D721Med (cell line): ENCODE data around the gene AFAP1L2.

Source experiments
- DNase-seq: peaks from one replicate; pipeline ENCODE4 v3.0.0; 2011; ENCODE audit warnings: low spot score; ENCODE audit not compliant: insufficient read length
- FAIRE-seq: peaks from 2 replicates; lab custom pipeline; 2011; peaks lifted over from hg19 to GRCh38; lab: Jason Lieb, UNC
- TF ChIP-seq, protein P1 (sequence below): IDR thresholded peaks from 2 replicates; pipeline ENCODE4 v1.5.1; 2012; ENCODE audit warnings: mild to moderate bottlenecking, control low read depth; ENCODE audit not compliant: insufficient read depth; ENCODE audit errors: missing control alignments

AFAP1L2 gene, protein sequence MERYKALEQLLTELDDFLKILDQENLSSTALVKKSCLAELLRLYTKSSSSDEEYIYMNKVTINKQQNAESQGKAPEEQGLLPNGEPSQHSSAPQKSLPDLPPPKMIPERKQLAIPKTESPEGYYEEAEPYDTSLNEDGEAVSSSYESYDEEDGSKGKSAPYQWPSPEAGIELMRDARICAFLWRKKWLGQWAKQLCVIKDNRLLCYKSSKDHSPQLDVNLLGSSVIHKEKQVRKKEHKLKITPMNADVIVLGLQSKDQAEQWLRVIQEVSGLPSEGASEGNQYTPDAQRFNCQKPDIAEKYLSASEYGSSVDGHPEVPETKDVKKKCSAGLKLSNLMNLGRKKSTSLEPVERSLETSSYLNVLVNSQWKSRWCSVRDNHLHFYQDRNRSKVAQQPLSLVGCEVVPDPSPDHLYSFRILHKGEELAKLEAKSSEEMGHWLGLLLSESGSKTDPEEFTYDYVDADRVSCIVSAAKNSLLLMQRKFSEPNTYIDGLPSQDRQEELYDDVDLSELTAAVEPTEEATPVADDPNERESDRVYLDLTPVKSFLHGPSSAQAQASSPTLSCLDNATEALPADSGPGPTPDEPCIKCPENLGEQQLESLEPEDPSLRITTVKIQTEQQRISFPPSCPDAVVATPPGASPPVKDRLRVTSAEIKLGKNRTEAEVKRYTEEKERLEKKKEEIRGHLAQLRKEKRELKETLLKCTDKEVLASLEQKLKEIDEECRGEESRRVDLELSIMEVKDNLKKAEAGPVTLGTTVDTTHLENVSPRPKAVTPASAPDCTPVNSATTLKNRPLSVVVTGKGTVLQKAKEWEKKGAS

DNA sequence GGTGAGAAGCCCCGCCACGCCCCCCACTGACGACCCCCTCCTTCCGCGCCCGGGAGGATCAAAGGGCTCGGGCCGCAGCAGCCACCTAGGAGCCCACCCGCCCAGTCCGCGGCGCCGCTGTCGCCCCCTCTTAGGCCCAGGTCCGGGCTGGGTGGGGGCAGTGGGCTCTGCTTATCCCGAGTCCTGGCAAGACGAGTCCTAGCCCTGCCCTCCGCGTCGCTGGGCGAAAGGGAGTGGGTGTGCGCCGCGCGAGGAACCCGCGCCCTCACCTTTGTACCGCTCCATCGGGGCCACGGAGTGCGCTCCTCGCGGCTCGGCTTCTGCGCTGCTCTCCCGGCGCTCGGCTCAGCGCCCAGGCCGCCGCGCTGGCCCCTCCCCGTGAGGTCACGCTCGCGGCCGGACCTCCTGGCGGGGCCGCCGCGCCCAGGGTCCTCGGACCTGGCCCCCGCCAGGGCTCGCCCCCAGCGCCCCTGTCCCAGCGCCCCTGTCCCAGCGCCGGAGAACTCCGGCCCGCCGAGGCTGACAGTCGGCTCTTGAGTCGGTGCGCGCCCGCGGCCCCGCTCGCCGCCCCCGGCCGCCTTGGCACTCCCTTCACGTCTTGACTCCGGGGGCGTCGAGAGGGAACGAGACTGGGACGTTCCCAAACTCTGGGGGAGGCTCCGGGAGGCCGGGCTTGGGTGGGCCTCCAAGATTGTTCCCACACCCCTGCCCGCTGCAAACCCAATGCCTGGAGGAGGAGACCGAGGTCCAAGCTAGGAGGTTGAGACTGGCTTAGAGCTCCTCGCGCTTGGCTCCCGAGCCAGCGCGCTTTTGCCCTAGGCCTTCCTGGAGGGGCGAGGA is at the start of gene AFAP1L2:
Gene AFAP1L2, minus strand, starts transcription at position 332 of the 840 bp plus-strand sequence. Its CDS starts 47 bp downstream, at position 285.
- TF ChIP-seq, protein P1, sequence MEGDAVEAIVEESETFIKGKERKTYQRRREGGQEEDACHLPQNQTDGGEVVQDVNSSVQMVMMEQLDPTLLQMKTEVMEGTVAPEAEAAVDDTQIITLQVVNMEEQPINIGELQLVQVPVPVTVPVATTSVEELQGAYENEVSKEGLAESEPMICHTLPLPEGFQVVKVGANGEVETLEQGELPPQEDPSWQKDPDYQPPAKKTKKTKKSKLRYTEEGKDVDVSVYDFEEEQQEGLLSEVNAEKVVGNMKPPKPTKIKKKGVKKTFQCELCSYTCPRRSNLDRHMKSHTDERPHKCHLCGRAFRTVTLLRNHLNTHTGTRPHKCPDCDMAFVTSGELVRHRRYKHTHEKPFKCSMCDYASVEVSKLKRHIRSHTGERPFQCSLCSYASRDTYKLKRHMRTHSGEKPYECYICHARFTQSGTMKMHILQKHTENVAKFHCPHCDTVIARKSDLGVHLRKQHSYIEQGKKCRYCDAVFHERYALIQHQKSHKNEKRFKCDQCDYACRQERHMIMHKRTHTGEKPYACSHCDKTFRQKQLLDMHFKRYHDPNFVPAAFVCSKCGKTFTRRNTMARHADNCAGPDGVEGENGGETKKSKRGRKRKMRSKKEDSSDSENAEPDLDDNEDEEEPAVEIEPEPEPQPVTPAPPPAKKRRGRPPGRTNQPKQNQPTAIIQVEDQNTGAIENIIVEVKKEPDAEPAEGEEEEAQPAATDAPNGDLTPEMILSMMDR: no peak
- FAIRE-seq: no peak
- no peak for DNase-seq

DNA sequence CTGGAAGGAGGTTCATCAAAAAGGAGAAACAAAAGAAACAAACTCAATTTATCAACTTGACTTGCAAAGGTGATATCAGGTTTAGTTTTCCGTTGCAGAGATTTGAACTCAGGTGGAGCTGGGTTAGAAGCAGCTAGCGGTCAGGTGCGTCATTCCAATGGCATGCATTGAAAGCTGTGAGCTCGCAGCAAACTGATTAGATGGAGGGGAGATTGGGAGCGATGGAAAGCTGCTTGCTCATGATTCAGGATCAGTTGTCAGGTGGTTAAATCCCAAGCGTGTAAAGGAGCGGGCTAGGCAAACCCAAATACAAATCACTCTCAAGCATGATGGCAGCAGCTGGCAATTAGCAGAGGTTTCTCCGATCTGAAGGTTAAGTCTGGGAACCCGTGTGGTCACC is 49.3 kb upstream of the AFAP1L2 start:
- DNase-seq (no peak), FAIRE-seq (no peak)
- TF ChIP-seq, protein P1: no peak

DNA sequence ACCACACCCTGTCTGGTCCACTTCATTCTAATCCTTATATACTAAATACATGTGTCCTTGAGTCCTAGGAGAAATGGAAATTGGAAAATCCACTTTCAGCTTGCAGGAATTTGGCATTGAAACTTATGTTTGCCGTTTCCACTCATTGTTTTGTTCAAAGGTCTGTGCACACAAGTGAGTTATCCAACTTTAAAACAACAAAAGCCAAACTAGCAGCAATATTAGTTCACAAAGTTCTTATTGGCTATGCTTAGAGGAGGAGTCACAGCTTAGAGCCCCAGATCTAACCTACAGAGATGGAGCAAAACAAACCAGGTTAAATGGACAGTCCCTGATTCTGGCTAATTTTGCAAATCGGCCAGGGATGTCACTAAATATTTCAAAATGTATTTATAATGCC is 44.6 kb upstream of the AFAP1L2 start:
- no peak for FAIRE-seq
- DNase-seq: no peak
- TF ChIP-seq, protein P1: no peak

DNA sequence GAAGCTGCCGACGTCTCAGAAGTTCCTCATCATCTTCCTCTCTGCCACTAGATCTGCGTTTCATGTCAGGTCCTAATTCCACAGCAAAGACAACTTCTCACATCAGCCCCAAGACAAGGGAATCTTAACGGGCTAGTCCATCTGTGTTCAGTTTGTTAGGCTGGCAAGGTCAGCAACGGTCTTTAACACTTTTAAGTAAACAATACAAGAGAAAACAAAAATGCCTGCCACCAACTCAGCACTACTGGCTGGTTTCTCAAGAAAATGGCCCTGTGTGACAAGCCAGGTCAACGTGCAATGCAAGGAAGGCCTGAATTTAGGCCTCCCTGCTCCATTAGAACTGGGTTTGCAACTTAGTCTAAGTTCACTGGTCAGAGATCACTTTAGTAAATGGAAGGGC is 41.0 kb upstream of the AFAP1L2 start:
- no peak for DNase-seq
- no peak for FAIRE-seq
- TF ChIP-seq, protein P1: no peak

DNA sequence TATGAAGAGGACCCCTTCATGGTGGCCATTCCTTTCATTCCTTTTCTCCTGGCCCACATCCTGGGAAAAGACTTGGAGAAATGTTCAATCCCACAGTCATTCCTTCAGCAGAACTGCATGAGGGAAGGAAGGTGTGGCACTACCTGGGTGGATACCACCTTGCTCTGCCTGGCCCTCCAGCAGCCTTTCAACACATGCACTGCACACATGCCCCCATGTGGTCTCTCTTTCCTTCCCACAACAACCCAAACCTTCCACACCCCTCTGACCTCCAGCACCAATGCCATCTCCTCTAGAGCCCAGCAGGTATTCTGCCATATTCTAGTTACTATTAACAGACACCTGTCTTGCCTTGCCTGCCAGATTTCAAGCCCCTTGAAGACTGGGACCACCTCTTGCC is 40.5 kb upstream of the AFAP1L2 start:
- FAIRE-seq: no peak
- DNase-seq: no peak
- TF ChIP-seq, protein P1: no peak

DNA sequence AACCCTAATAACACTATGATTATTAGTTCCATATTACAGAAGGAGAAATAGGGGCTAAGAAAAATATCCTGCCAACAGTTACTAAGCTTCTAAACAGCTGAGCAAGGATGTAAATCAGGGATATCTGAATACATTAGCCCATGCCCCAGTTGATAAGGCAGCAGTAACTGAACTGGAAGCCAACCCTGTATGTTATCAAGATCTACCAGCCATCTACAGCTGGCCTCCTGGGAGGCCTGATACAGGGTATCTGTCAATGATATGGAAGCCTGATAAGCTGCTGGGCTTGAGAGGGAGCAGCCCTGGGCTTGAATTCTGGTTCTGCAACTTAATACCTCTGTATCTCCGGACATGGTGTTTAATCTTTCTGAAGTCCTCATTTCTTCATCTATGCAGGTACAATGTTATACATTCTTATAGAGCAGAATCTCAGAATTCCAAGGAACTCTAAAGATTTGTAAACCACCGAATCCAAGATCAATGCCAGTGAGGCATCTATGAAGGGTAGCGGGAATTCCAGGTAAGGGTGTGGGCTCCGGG is 37.9 kb upstream of the AFAP1L2 start:
- DNase-seq (no peak), FAIRE-seq (no peak)

More for the DNA sequence above, 37.9 kb upstream of the AFAP1L2 start:
- TF ChIP-seq, protein P1: no peak
